CD4-positive, CD25-positive, alpha-beta regulatory T cell (primary cell): ENCODE results near the gene MID1. TPM values are rescaled to one million over a fixed set of nuclear protein-coding genes. Genes with fewer than 3 reads are reported as not detected.

Experiments
- ATAC-seq, 2 donors: fragments of 150-1000 bp; cut with Tn5 transposase; one replicate each; pipeline ENCODE4 v1.10.0; 2021; ENCODE audit warnings: low read depth in 2 of 2, moderate number of reproducible peaks in 2 of 2, moderate library complexity in 1 of 2
- DNase-seq, 3 donors: peaks; one replicate each; pipeline versions ENCODE4 v3.0.0 to v3.0.0-alpha.2; 2012 to 2022; ENCODE audit warnings: mixed read lengths in 1 of 3
- H3K27ac ChIP-seq: one replicate; pipeline ENCODE4 v1.7.0; 2013; ENCODE audit warnings: mild to moderate bottlenecking, low read length; ENCODE audit not compliant: insufficient read depth, poor library complexity, severe bottlenecking
- H3K27me3 ChIP-seq: one replicate; pipeline ENCODE4 v1.7.0; 2013; ENCODE audit warnings: low read length; ENCODE audit not compliant: control insufficient read depth, insufficient read depth
- H3K36me3 ChIP-seq: one replicate; pipeline ENCODE4 v1.7.0; 2013; ENCODE audit warnings: mild to moderate bottlenecking, low read length, moderate library complexity; ENCODE audit not compliant: control insufficient read depth, insufficient read depth
- H3K4me1 ChIP-seq: 2 replicates; pipeline ENCODE4 v1.7.0; 2013; ENCODE audit warnings: mild to moderate bottlenecking, low read length; ENCODE audit not compliant: insufficient read depth, control insufficient read depth, poor library complexity, severe bottlenecking
- H3K4me3 ChIP-seq: one replicate; pipeline ENCODE4 v1.7.0; 2013; ENCODE audit warnings: low read depth, mild to moderate bottlenecking, low read length, moderate library complexity
- H3K9me3 ChIP-seq, 2 experiments: 1 replicate in 1 of 2; 2 replicates in 1 of 2; pipeline ENCODE4 v1.7.0; 2013; ENCODE audit warnings: low read length in 2 of 2, mild to moderate bottlenecking in 1 of 2, moderate library complexity in 1 of 2; ENCODE audit not compliant: control insufficient read depth in 2 of 2
- H3K27ac Mint-ChIP-seq, 3 donors: one replicate each; pipeline ENCODE4 v1.8.0; 2020 to 2022; ENCODE audit warnings: mild to moderate bottlenecking in 3 of 3, mixed read lengths in 3 of 3, moderate library complexity in 2 of 3
- H3K27me3 Mint-ChIP-seq: one replicate; pipeline ENCODE4 v1.8.0; 2022; ENCODE audit warnings: mild to moderate bottlenecking, mixed read lengths
- H3K36me3 Mint-ChIP-seq: one replicate; pipeline ENCODE4 v1.8.0; 2020; ENCODE audit warnings: mixed read lengths
- H3K4me1 Mint-ChIP-seq, 4 donors: one replicate each; pipeline ENCODE4 v1.8.0; 2020 to 2022; ENCODE audit warnings: mixed read lengths in 4 of 4, mild to moderate bottlenecking in 1 of 4
- H3K4me3 Mint-ChIP-seq, 4 donors: one replicate each; pipeline ENCODE4 v1.8.0; 2020 to 2022; ENCODE audit warnings: mild to moderate bottlenecking in 4 of 4, mixed read lengths in 4 of 4, moderate library complexity in 3 of 4
- H3K9me3 Mint-ChIP-seq, 7 donors: one replicate each; pipeline ENCODE4 v1.8.0; 2020 to 2022; ENCODE audit warnings: mixed read lengths in 7 of 7, mild to moderate bottlenecking in 3 of 7, moderate library complexity in 2 of 7
- polyA plus RNA-seq, 4 donors: library from polyadenylated mRNA; unstranded; fragments of 300-500 nt; fragmentation: Illumina TruSeq; gene quantifications; one replicate each; pipeline ENCODE4 v1.2.3, GENCODE V29; 2021
- total RNA-seq: library from RNA; stranded (reverse); gene quantifications from one replicate; pipeline ENCODE4 v1.2.3, GENCODE V29; 2022

Gene MID1
- total and polyA plus RNA-seq, 5 donors from 2014 or later = not detected

GRCh38 chrX:10502961-10503360, 117.4 kb downstream of the MID1 start:
- H3K4me1 ChIP-seq = no peaks in the 10 kb centered on the region
- no peak overlapping the region for H3K27ac ChIP-seq
- Mint-ChIP-seq H3K9me3 (peaks cover 0 to 3% (median 0%) of the 10 kb centered on the region in 7 donors), H3K27ac (no peak overlapping the region), H3K36me3 (no peaks in the 10 kb centered on the region), H3K27me3 (no peaks in the 10 kb centered on the region), H3K4me1 (no peaks in the 10 kb centered on the region), H3K4me3 (no peak overlapping the region)
- no peaks in the 10 kb centered on the region for H3K27me3 ChIP-seq
- H3K4me3 ChIP-seq = no peak overlapping the region
- no peaks in the 10 kb centered on the region for H3K9me3 ChIP-seq
- DNase-seq (no peak), ATAC-seq (no peak)
- H3K36me3 ChIP-seq = no peaks in the 10 kb centered on the region

GRCh38 chrX:10501611-10502010, 118.8 kb downstream of the MID1 start:
- H3K4me1 Mint-ChIP-seq = no peaks in the 10 kb centered on the region
- no peak overlapping the region for H3K4me3 Mint-ChIP-seq
- H3K27ac ChIP-seq = no peak overlapping the region
- H3K9me3 Mint-ChIP-seq = peaks cover 0 to 3% (median 0%) of the 10 kb centered on the region in 7 donors
- H3K27me3 ChIP-seq = no peaks in the 10 kb centered on the region
- H3K4me3 ChIP-seq = no peak overlapping the region
- H3K27ac Mint-ChIP-seq = no peak overlapping the region
- DNase-seq = no peak
- no peaks in the 10 kb centered on the region for H3K36me3 ChIP-seq
- H3K27me3 Mint-ChIP-seq = no peaks in the 10 kb centered on the region
- no peaks in the 10 kb centered on the region for H3K36me3 Mint-ChIP-seq
- no peaks in the 10 kb centered on the region for H3K4me1 ChIP-seq
- no peak for ATAC-seq
- no peaks in the 10 kb centered on the region for H3K9me3 ChIP-seq

- no peak for ATAC-seq
- H3K4me1 ChIP-seq = no peaks in the 10 kb centered on the region
Measured at GRCh38 chrX:10496345-10496965, 123.9 kb downstream of the MID1 start.

GRCh38 chrX:10495677-10496076, 124.7 kb downstream of the MID1 start:
- Histone ChIP-seq H3K36me3 (no peaks in the 10 kb centered on the region), H3K27me3 (no peaks in the 10 kb centered on the region), H3K4me3 (no peak overlapping the region), H3K27ac (no peak overlapping the region), H3K4me1 (no peaks in the 10 kb centered on the region), H3K9me3 (no peaks in the 10 kb centered on the region)
- Mint-ChIP-seq H3K36me3 (no peaks in the 10 kb centered on the region), H3K27me3 (no peaks in the 10 kb centered on the region), H3K9me3 (peaks cover 0 to 1% (median 0%) of the 10 kb centered on the region in 7 donors), H3K27ac (no peak overlapping the region), H3K4me3 (no peak overlapping the region), H3K4me1 (no peaks in the 10 kb centered on the region)
- DNase-seq (no peak), ATAC-seq (no peak)

More at GRCh38 chrX:10496345-10496965, 123.9 kb downstream of the MID1 start:
- no peaks in the 10 kb centered on the region for H3K27me3 Mint-ChIP-seq
- no peaks in the 10 kb centered on the region for H3K4me1 Mint-ChIP-seq
- no peak overlapping the region for H3K4me3 Mint-ChIP-seq
- Histone ChIP-seq H3K27me3 (no peaks in the 10 kb centered on the region), H3K4me3 (no peak overlapping the region), H3K36me3 (no peaks in the 10 kb centered on the region), H3K9me3 (no peaks in the 10 kb centered on the region), H3K27ac (no peak overlapping the region)
- no peak for DNase-seq
- H3K36me3 Mint-ChIP-seq = no peaks in the 10 kb centered on the region
- H3K27ac Mint-ChIP-seq = no peak overlapping the region
- H3K9me3 Mint-ChIP-seq = peaks cover 0 to 1% (median 0%) of the 10 kb centered on the region in 7 donors

GRCh38 chrX:10492250-10492649, 128.1 kb downstream of the MID1 start:
- H3K4me1 ChIP-seq = no peaks in the 10 kb centered on the region
- no peaks in the 10 kb centered on the region for H3K27me3 Mint-ChIP-seq

GRCh38 chrX:10486373-10486772, 134.0 kb downstream of the MID1 start:
- no peak overlapping the region for H3K27ac ChIP-seq
- H3K27me3 Mint-ChIP-seq = peaks cover 3% of the 10 kb centered on the region

More at GRCh38 chrX:10492250-10492649, 128.1 kb downstream of the MID1 start:
- Histone ChIP-seq H3K27ac (no peak overlapping the region), H3K4me3 (no peak overlapping the region), H3K9me3 (no peaks in the 10 kb centered on the region), H3K36me3 (no peaks in the 10 kb centered on the region), H3K27me3 (no peaks in the 10 kb centered on the region)
- no peak overlapping the region for H3K27ac Mint-ChIP-seq
- DNase-seq (no peak), ATAC-seq (no peak)
- no peaks in the 10 kb centered on the region for H3K36me3 Mint-ChIP-seq
- peaks cover 0 to 4% (median 0%) of the 10 kb centered on the region in 7 donors for H3K9me3 Mint-ChIP-seq
- H3K4me1 Mint-ChIP-seq = no peaks in the 10 kb centered on the region
- H3K4me3 Mint-ChIP-seq = no peak overlapping the region

GRCh38 chrX:10485326-10485725, 135.1 kb downstream of the MID1 start:
- Histone ChIP-seq H3K9me3 (no peaks in the 10 kb centered on the region), H3K27ac (no peak overlapping the region), H3K4me3 (no peak overlapping the region), H3K4me1 (no peaks in the 10 kb centered on the region), H3K36me3 (no peaks in the 10 kb centered on the region), H3K27me3 (no peaks in the 10 kb centered on the region)
- H3K27ac Mint-ChIP-seq = no peak overlapping the region
- DNase-seq = no peak
- peaks cover 4% of the 10 kb centered on the region for H3K27me3 Mint-ChIP-seq
- no peaks in the 10 kb centered on the region for H3K4me1 Mint-ChIP-seq
- H3K4me3 Mint-ChIP-seq = no peak overlapping the region
- H3K36me3 Mint-ChIP-seq = no peaks in the 10 kb centered on the region
- ATAC-seq = no peak
- peaks cover 0 to 4% (median 0%) of the 10 kb centered on the region in 7 donors for H3K9me3 Mint-ChIP-seq

More at GRCh38 chrX:10486373-10486772, 134.0 kb downstream of the MID1 start:
- no peaks in the 10 kb centered on the region for H3K4me1 Mint-ChIP-seq
- H3K27ac Mint-ChIP-seq = no peak overlapping the region
- Histone ChIP-seq H3K36me3 (no peaks in the 10 kb centered on the region), H3K9me3 (no peaks in the 10 kb centered on the region), H3K4me3 (no peak overlapping the region), H3K27me3 (no peaks in the 10 kb centered on the region), H3K4me1 (no peaks in the 10 kb centered on the region)
- peaks cover 0 to 4% (median 0%) of the 10 kb centered on the region in 7 donors for H3K9me3 Mint-ChIP-seq
- H3K36me3 Mint-ChIP-seq = no peaks in the 10 kb centered on the region
- DNase-seq (no peak), ATAC-seq (no peak)
- H3K4me3 Mint-ChIP-seq = no peak overlapping the region

- no peaks in the 10 kb centered on the region for H3K4me1 Mint-ChIP-seq
- no peaks in the 10 kb centered on the region for H3K4me1 ChIP-seq
- H3K27ac ChIP-seq = no peak overlapping the region
- H3K36me3 ChIP-seq = no peaks in the 10 kb centered on the region
- H3K36me3 Mint-ChIP-seq = no peaks in the 10 kb centered on the region
- H3K27me3 ChIP-seq = no peaks in the 10 kb centered on the region
- no peak overlapping the region for H3K4me3 ChIP-seq
- ATAC-seq (no peak), DNase-seq (no peak)
- H3K27me3 Mint-ChIP-seq = peaks cover 4% of the 10 kb centered on the region
- H3K9me3 Mint-ChIP-seq = peaks cover 0 to 4% (median 0%) of the 10 kb centered on the region in 7 donors
- no peak overlapping the region for H3K4me3 Mint-ChIP-seq
- H3K9me3 ChIP-seq = no peaks in the 10 kb centered on the region
- H3K27ac Mint-ChIP-seq = no peak overlapping the region
Measured at GRCh38 chrX:10484683-10485247, 135.6 kb downstream of the MID1 start.
